Mesendoderm (in vitro differentiated cells): ENCODE data around the gene GPATCH4.
A peak's percentile ranks its signal among the peaks of the same experiment; 100 is the strongest.

Experiments used
- DNase-seq: peaks from one replicate; pipeline ENCODE4 v3.0.0; 2013
- H2AK5ac ChIP-seq: 2 replicates; pipeline ENCODE4 v1.6.1; 2013; ENCODE audit warnings: low read length, inconsistent platforms
- H2BK120ac ChIP-seq: 2 replicates; pipeline ENCODE4 v1.6.1; 2013; ENCODE audit warnings: low read depth, mild to moderate bottlenecking, low read length, moderate library complexity, mixed read lengths
- H2BK15ac ChIP-seq: replicated peaks from 2 replicates; pipeline ENCODE4 v1.6.1; 2013; ENCODE audit warnings: low read depth, mild to moderate bottlenecking, moderate library complexity
- H2BK5ac ChIP-seq: 2 replicates; pipeline ENCODE4 v1.6.1; 2013; ENCODE audit warnings: low read length, inconsistent platforms
- H3K18ac ChIP-seq: 2 replicates; pipeline ENCODE4 v1.6.1; 2013; ENCODE audit warnings: mild to moderate bottlenecking, low read length, mixed read lengths
- H3K23ac ChIP-seq: one replicate; pipeline ENCODE4 v1.6.1; 2013; ENCODE audit warnings: low read length
- H3K27ac ChIP-seq: 2 replicates; pipeline ENCODE4 v1.5.1; 2013; ENCODE audit warnings: low read depth, mild to moderate bottlenecking, inconsistent platforms, low read length, moderate library complexity
- H3K27me3 ChIP-seq: 2 replicates; pipeline ENCODE4 v1.6.1; 2013; ENCODE audit warnings: low read length, control low read depth, mild to moderate bottlenecking, inconsistent platforms; ENCODE audit not compliant: insufficient read depth, poor library complexity
- H3K36me3 ChIP-seq: 2 replicates; pipeline ENCODE4 v1.6.1; 2013; ENCODE audit warnings: low read length, inconsistent platforms; ENCODE audit not compliant: control insufficient read depth, insufficient read depth
- H3K4ac ChIP-seq: one replicate; pipeline ENCODE4 v1.6.1; 2013; ENCODE audit warnings: low read depth, mild to moderate bottlenecking, low read length, moderate library complexity
- H3K4me1 ChIP-seq: 2 replicates; pipeline ENCODE4 v1.6.1; 2013; ENCODE audit warnings: low read depth, low read length, inconsistent platforms; ENCODE audit not compliant: control insufficient read depth
- H3K4me2 ChIP-seq: 2 replicates; pipeline ENCODE4 v1.6.1; 2013; ENCODE audit warnings: low read length
- H3K4me3 ChIP-seq: 2 replicates; pipeline ENCODE4 v1.5.1; 2013; ENCODE audit warnings: mild to moderate bottlenecking, low read length
- H3K56ac ChIP-seq: one replicate; pipeline ENCODE4 v1.6.1; 2013; ENCODE audit warnings: low read length
- H3K79me1 ChIP-seq: 2 replicates; pipeline ENCODE4 v1.6.1; 2013; ENCODE audit warnings: low read length, inconsistent platforms
- H3K79me2 ChIP-seq: 2 replicates; pipeline ENCODE4 v1.6.1; 2013; ENCODE audit warnings: mild to moderate bottlenecking, low read length; ENCODE audit not compliant: control insufficient read depth, insufficient read depth
- H3K9ac ChIP-seq: 2 replicates; pipeline ENCODE4 v1.6.1; 2013; ENCODE audit warnings: low read length, inconsistent platforms
- H4K5ac ChIP-seq: one replicate; pipeline ENCODE4 v1.6.1; 2013; ENCODE audit warnings: low read length
- H4K8ac ChIP-seq: one replicate; pipeline ENCODE4 v1.6.1; 2013; ENCODE audit warnings: low read depth, mild to moderate bottlenecking, control low read depth, low read length, moderate library complexity
- WGBS: extraction: QIAGEN DNeasy Blood & Tissue Kit; methylation state at CpG from one replicate; pipeline ENCODE4 v1.1.7; 2013; ENCODE audit warnings: low lambda C conversion rate, missing lambda C conversion rate; ENCODE audit not compliant: insufficient coverage; ENCODE audit errors: extremely low coverage; 5-methylcytosine and 5-hydroxymethylcytosine counted together

The GPATCH4 gene

DNA sequence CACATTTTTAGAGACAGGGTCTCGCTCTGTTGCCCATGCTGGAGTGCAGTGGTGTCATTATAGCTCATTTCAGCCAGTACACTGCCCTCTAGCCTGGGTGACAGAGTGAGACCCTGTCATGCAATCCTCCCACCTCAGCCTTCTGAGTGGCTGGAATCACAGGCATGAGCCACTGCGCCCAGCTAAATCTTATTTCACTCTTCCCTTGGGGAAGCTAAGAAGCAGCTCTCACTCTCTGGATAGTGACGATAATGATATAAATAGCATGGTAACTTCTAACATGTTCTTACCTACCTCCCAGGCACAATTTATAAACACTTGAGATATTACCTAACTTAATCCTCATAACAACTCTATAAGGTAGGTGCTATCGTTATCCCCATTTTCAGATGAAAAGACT lies 53.8 kb downstream of the GPATCH4 start:
- H2BK120ac ChIP-seq: no peak overlapping the region
- H3K79me1 ChIP-seq: no peaks in the 10 kb centered on the region
- H2BK5ac ChIP-seq: no peak overlapping the region
- H3K4me3 ChIP-seq: no peak overlapping the region
- H4K5ac ChIP-seq: no peak overlapping the region
- no peaks in the 10 kb centered on the region for H3K4me1 ChIP-seq
- no peak overlapping the region for H3K4me2 ChIP-seq
- no peak overlapping the region for H4K8ac ChIP-seq
- no peaks in the 10 kb centered on the region for H3K79me2 ChIP-seq
- no peak overlapping the region for H3K9ac ChIP-seq
- no peak for DNase-seq
- H3K27me3 ChIP-seq: no peaks in the 10 kb centered on the region
- H2BK15ac ChIP-seq: no peak overlapping the region
- no peak overlapping the region for H2AK5ac ChIP-seq
- no peak overlapping the region for H3K27ac ChIP-seq
- no peak overlapping the region for H3K18ac ChIP-seq
- H3K4ac ChIP-seq: no peak overlapping the region
- H3K56ac ChIP-seq: no peak overlapping the region
- no CpG with 5 or more reads among the region's 4 CpGs for WGBS
- H3K23ac ChIP-seq: no peak overlapping the region
- H3K36me3 ChIP-seq: peaks cover 13% of the 10 kb centered on the region

GRCh38 chr1:156546267-156546666 lies 55.0 kb downstream of the GPATCH4 start:
- Histone ChIP-seq H3K36me3 (peaks cover 11% of the 10 kb centered on the region), H3K4me1 (no peaks in the 10 kb centered on the region)

DNA sequence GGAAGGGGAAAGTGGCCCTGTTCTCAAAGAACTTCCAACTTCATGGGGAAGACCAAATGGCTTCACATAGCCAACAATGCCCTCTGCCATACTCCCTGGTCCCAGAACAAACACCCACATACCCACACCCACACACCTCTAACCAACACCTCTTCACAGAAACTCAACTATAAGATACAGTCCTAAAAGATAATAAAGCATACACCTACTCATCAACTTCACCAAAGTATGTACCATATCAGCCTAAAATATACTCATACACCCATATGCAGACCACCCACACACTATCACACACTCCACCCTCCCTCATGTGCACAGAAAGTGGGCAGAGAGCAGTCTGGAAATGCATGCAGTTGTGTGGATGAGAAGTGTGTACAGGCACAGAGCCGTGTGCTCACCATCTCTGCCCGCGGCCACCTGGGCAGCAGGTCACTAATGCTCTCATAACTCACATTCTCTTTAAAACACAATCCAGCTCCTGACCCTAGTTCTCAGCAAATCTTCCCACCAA lies 56.6 kb downstream of the GPATCH4 start:
- H3K27me3 ChIP-seq: no peaks in the 10 kb centered on the region
- no peak overlapping the region for H3K9ac ChIP-seq
- no peaks in the 10 kb centered on the region for H3K79me2 ChIP-seq
- H2BK5ac ChIP-seq: no peak overlapping the region
- H3K4ac ChIP-seq: no peak overlapping the region
- H3K4me3 ChIP-seq: no peak overlapping the region
- WGBS: no CpG with 5 or more reads among the region's 3 CpGs
- H3K56ac ChIP-seq: no peak overlapping the region
- H3K18ac ChIP-seq: no peak overlapping the region
- H2BK120ac ChIP-seq: no peak overlapping the region
- H4K8ac ChIP-seq: no peak overlapping the region
- no peak overlapping the region for H2BK15ac ChIP-seq
- no peak overlapping the region for H2AK5ac ChIP-seq
- H3K23ac ChIP-seq: no peak overlapping the region
- DNase-seq: no peak
- H4K5ac ChIP-seq: no peak overlapping the region
- H3K36me3 ChIP-seq: peaks cover 10% of the 10 kb centered on the region
- H3K79me1 ChIP-seq: no peaks in the 10 kb centered on the region
- H3K4me1 ChIP-seq: no peaks in the 10 kb centered on the region
- no peak overlapping the region for H3K4me2 ChIP-seq
- H3K27ac ChIP-seq: no peak overlapping the region

More at GRCh38 chr1:156546267-156546666, 55.0 kb downstream of the GPATCH4 start:
- H3K56ac ChIP-seq: no peak overlapping the region
- no peak overlapping the region for H2BK5ac ChIP-seq
- no peaks in the 10 kb centered on the region for H3K79me2 ChIP-seq
- DNase-seq: peak; percentile 31
- H4K5ac ChIP-seq: no peak overlapping the region
- no peak overlapping the region for H3K4me2 ChIP-seq
- no peaks in the 10 kb centered on the region for H3K27me3 ChIP-seq
- H3K18ac ChIP-seq: no peak overlapping the region
- H3K27ac ChIP-seq: no peak overlapping the region
- no peak overlapping the region for H2BK120ac ChIP-seq
- H4K8ac ChIP-seq: no peak overlapping the region
- H3K79me1 ChIP-seq: no peaks in the 10 kb centered on the region
- H3K4me3 ChIP-seq: no peak overlapping the region
- no peak overlapping the region for H3K4ac ChIP-seq
- H2BK15ac ChIP-seq: no peak overlapping the region
- no peak overlapping the region for H3K9ac ChIP-seq
- H3K23ac ChIP-seq: no peak overlapping the region
- no CpG with 5 or more reads among the region's 3 CpGs for WGBS
- no peak overlapping the region for H2AK5ac ChIP-seq
